Left ventricle myocardium inferior (tissue), 1 donor: ENCODE measurements around the gene SDF2L1. TPM values are rescaled to one million over a fixed set of nuclear protein-coding genes. Genes with fewer than 3 reads are reported as not detected.
A peak's percentile ranks its signal among the peaks of the same experiment; 100 is the strongest.

ENCODE experiments used
- DNase-seq: peaks from one replicate; pipeline ENCODE4 v3.0.0-alpha.2; 2020
- H3K27ac ChIP-seq: fragments of 200-600 bp; replicated peaks from 2 replicates; pipeline ENCODE4 v1.8.0; 2021
- H3K27me3 ChIP-seq: fragments of 200-600 bp; 2 replicates; pipeline ENCODE4 v1.8.0; 2021; ENCODE audit warnings: low read depth
- H3K36me3 ChIP-seq: fragments of 200-600 bp; 2 replicates; pipeline ENCODE4 v1.8.0; 2021
- H3K4me1 ChIP-seq: fragments of 200-600 bp; 2 replicates; pipeline ENCODE4 v1.8.0; 2021
- H3K4me3 ChIP-seq: fragments of 200-600 bp; 2 replicates; pipeline ENCODE4 v1.8.0; 2021; ENCODE audit warnings: mild to moderate bottlenecking, moderate library complexity
- H3K9me3 ChIP-seq: fragments of 200-600 bp; replicated peaks from 2 replicates; pipeline ENCODE4 v1.8.0; 2021
- CTCF ChIP-seq: fragments of 200-600 bp; IDR thresholded peaks from 2 replicates; pipeline ENCODE4 v1.8.0; 2021; ENCODE audit warnings: antibody characterized with exemption, mild to moderate bottlenecking, borderline replicate concordance
- intact Hi-C: fragments of 100-400 bp; cut with micrococcal nuclease; formaldehyde crosslinking; loops from one replicate; pipeline ENCODE4 v1.11.0; 2022
- total RNA-seq: library from RNA; stranded (reverse); fragmentation: NEBNext Ultra II Directional; extraction: Animal tissue kit (Norgen Biotek cat#: 25700); gene quantifications from one replicate; pipeline ENCODE4 v1.2.1, GENCODE V29; 2021
- donor health status: DM: no; HTN: yes; CAD: no; lungs with severe emphysema.

SDF2L1 gene
- total RNA-seq, 1 donor from 2014 or later = 18.3 TPM

GRCh38 chr22:21652547-21653545, 10.7 kb downstream of the SDF2L1 start:
- DNase-seq = no peak
- intact Hi-C loops = no loop called here

GRCh38 chr22:21657020-21657359, 14.9 kb downstream of the SDF2L1 start:
- Histone ChIP-seq H3K36me3 (no peaks in the 10 kb centered on the region), H3K4me1 (peaks cover 23% of the 10 kb centered on the region), H3K9me3 (no peaks in the 10 kb centered on the region), H3K27me3 (peaks cover 15% of the 10 kb centered on the region), H3K4me3 (peak overlapping the region; percentile 71), H3K27ac (no peak overlapping the region)
- no peak for DNase-seq
- no peak for TF ChIP-seq CTCF
- intact Hi-C loops = no loop called here

More at GRCh38 chr22:21652547-21653545, 10.7 kb downstream of the SDF2L1 start:
- Histone ChIP-seq H3K9me3 (no peaks in the 10 kb centered on the region), H3K4me1 (peaks cover 34% of the 10 kb centered on the region), H3K27me3 (peaks cover 6% of the 10 kb centered on the region), H3K27ac (peak overlapping the region; percentile 18), H3K4me3 (peak overlapping the region; percentile 83), H3K36me3 (peaks cover 11% of the 10 kb centered on the region)
- TF ChIP-seq CTCF = no peak

GRCh38 chr22:21657360-21658032, 15.4 kb downstream of the SDF2L1 start:
- Histone ChIP-seq H3K9me3 (no peaks in the 10 kb centered on the region), H3K27me3 (peaks cover 15% of the 10 kb centered on the region), H3K36me3 (no peaks in the 10 kb centered on the region), H3K4me3 (peak overlapping the region; percentile 71), H3K27ac (no peak overlapping the region), H3K4me1 (peaks cover 18% of the 10 kb centered on the region)
- peak; percentile 48 for TF ChIP-seq CTCF
- peak; percentile 75 for DNase-seq
- intact Hi-C loops = no loop called here

GRCh38 chr22:21659864-21660525, 17.9 kb downstream of the SDF2L1 start:
- Histone ChIP-seq H3K27ac (no peak overlapping the region), H3K4me1 (peaks cover 13% of the 10 kb centered on the region), H3K4me3 (no peak overlapping the region), H3K9me3 (no peaks in the 10 kb centered on the region), H3K27me3 (peaks cover 15% of the 10 kb centered on the region), H3K36me3 (no peaks in the 10 kb centered on the region)
- DNase-seq = no peak
- no peak for TF ChIP-seq CTCF
- intact Hi-C loops = no loop called here

- H3K4me1 ChIP-seq = peaks cover 22% of the 10 kb centered on the region
- no peaks in the 10 kb centered on the region for H3K9me3 ChIP-seq
- H3K27ac ChIP-seq = no peak overlapping the region
- H3K4me3 ChIP-seq = no peak overlapping the region
- TF ChIP-seq CTCF = no peak
- no peak for DNase-seq
- no peaks in the 10 kb centered on the region for H3K36me3 ChIP-seq
- intact Hi-C loops = no loop called here
- peaks cover 15% of the 10 kb centered on the region for H3K27me3 ChIP-seq
These were observed 18.8 kb downstream of the SDF2L1 start for GRCh38 chr22:21660904-21661303.
